Dermis lymphatic vessel endothelial cell (primary cell): ENCODE data around the gene TPSAB1. TPM values are rescaled to one million over a fixed set of nuclear protein-coding genes. Genes with fewer than 3 reads are reported as not detected.

Experiments used
- total RNA-seq: library from RNA; depleted of rRNA; stranded (reverse); fragments of >200 nt; gene quantifications from 2 replicates; pipeline ENCODE4 v1.2.1, GENCODE V29; 2014

The TPSAB1 gene
- 0.09 TPM in 1 of 2 replicates, not detected in the other for total RNA-seq

DNA sequence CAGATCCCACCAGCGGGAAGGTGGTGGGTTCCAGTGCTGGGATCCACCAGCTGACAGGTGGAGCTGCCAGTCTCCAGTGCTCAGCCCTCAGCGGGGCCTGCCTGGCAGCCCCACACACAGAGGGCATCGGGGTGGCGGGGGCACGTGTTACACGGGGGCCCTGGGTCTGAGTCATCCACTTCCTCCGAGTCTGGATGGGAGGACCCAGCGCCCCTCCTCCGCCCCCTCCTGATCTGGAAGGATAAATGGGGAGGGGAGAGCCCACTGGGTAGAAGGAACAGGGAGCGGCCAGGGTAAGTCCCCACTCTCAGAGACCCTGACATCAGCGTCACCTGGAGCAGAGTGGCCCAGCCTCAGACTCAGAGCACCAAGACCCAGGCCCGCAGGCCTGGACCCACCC lies at the start of gene TPSAB1:
TSS of gene TPSAB1 (plus strand) at position 270 of the 400 bp plus-strand sequence. CDS start 234 bp downstream, outside the sequence.

DNA sequence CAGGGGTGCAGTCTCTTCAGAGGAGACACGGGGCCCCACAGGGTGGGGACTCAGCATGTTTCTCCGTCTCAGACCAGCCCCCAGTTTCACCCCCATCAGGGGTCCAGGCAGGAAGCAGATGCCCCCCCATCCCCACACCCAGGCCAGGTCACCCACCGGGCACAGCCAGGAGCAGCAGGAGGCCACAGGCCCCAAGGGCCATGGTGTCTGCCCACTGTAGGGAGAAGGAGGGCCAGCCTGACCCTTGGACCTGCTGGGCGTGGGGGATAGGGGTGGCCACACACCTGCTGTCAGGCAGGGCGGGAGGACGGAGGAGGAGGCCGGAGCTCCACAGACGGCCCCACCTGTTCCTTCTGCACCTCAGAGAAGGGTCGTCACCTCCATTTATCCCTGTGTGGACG lies 15.5 kb upstream of the TPSAB1 start, which contains the start of gene TPSG1:
TSS of gene TPSG1 (minus strand) at position 218 of the 401 bp plus-strand sequence. CDS start at position 202, 16 bp downstream.

DNA sequence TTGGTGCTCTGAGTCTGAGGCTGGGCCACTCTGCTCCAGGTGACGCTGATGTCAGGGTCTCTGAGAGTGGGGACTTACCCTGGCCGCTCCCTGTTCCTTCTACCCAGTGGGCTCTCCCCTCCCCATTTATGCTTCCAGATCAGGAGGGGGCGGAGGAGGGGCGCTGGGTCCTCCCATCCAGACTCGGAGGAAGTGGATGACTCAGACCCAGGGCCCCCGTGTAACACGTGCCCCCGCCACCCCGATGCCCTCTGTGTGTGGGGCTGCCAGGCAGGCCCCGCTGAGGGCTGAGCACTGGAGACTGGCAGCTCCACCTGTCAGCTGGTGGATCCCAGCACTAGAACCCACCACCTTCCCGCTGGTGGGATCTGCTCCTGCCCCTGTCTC lies 10.4 kb upstream of the TPSAB1 start, which contains the start of gene TPSB2:
TSS of gene TPSB2 (minus strand) at position 101 of the 387 bp plus-strand sequence. CDS start 233 bp downstream, outside the sequence.

DNA sequence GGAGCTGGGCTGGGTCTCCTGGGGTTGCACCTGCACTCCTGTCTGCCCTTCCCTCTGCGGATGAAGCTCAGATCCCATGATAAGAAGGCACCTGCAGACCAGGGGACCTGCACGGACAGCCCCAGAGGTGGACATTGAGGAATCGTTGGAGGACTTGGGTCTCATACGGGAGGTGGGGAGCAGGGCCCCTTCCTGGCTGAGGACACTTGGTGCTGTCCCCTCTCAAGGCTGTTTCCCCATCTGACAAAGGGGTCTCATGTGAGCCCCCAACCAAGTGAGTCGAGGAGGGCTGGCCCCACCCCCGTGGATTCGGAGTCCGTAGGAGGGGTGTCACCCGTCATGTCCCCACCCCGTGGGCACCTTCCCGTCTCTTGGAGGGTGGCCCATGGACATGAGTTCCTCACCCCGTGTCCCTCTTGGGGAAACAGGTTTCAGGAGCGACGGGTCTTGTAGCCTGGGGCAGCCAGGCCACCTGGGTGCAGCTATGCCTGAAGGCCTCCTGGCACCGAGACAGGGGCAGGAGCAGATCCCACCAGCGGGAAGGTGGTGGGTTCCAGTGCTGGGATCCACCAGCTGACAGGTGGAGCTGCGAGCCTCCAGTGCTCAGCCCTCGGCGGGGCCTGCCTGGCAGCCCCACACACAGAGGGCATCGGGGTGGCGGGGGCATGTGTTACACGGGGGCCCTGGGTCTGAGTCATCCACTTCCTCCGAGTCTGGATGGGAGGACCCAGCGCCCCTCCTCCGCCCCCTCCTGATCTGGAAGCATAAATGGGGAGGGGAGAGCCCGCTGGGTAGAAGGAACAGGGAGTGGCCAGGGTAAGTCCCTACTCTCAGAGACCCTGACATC lies 15.0 kb downstream of the TPSAB1 start, which contains the start of gene TPSD1:
TSS of gene TPSD1 (plus strand) at position 794 of the 847 bp plus-strand sequence. CDS start 212 bp downstream, outside the sequence.

Other genes with a start within 250 kb of the TPSAB1 start
- gene SSTR5, start 168.0 kb upstream of the TPSAB1 start, total RNA-seq = 0.22 and 0.77 TPM in 2 replicates
- not detected in 2 replicates for gene C1QTNF8, start 144.5 kb upstream of the TPSAB1 start, total RNA-seq
- 0.09 and 0.11 TPM in 2 replicates for gene CACNA1H, start 87.6 kb upstream of the TPSAB1 start, total RNA-seq
- gene TPSG1, start 15.4 kb upstream of the TPSAB1 start, total RNA-seq = not detected in 2 replicates
- not detected in 2 replicates for gene TPSB2, start 10.5 kb upstream of the TPSAB1 start, total RNA-seq
- not detected in 2 replicates for gene TPSD1, start 15.4 kb downstream of the TPSAB1 start, total RNA-seq
- gene UBE2I, start 68.9 kb downstream of the TPSAB1 start, total RNA-seq = 28.9 and 43.6 TPM in 2 replicates
- 1.3 and 3.4 TPM in 2 replicates for gene BAIAP3, start 92.9 kb downstream of the TPSAB1 start, total RNA-seq
- 45.3 and 59.5 TPM in 2 replicates for gene TSR3, start 111.2 kb downstream of the TPSAB1 start, total RNA-seq
- gene GNPTG, start 111.2 kb downstream of the TPSAB1 start, total RNA-seq = 26.6 and 28.3 TPM in 2 replicates
- gene UNKL, start 174.0 kb downstream of the TPSAB1 start, total RNA-seq = 5.4 and 6.4 TPM in 2 replicates
- gene UQCC4, start 180.0 kb downstream of the TPSAB1 start, total RNA-seq = 16.3 and 19.2 TPM in 2 replicates
- gene PERCC1, start 190.4 kb downstream of the TPSAB1 start, total RNA-seq = not detected in 2 replicates
- gene CCDC154, start 203.9 kb downstream of the TPSAB1 start, total RNA-seq = 0.11 and 0.17 TPM in 2 replicates
- 57.4 and 72.2 TPM in 2 replicates for gene CLCN7, start 234.3 kb downstream of the TPSAB1 start, total RNA-seq
- gene PTX4, start 248.2 kb downstream of the TPSAB1 start, total RNA-seq = 0.11 and 0.17 TPM in 2 replicates